Hematopoietic multipotent progenitor cell (in vitro differentiated cells): ENCODE results near the gene FGFR2. TPM values are rescaled to one million over a fixed set of nuclear protein-coding genes. Genes with fewer than 3 reads are reported as not detected.
"Not testable (repeated sequence)": the region's sequence is repeated elsewhere in the genome, so short reads cannot be mapped to it uniquely, and the experiment has no call there.

Experiments used
- DNase-seq, 3 donors: peaks; one replicate each; pipeline ENCODE4 v3.0.0-alpha.2; 2011 to 2015; ENCODE audit warnings: low read depth in 2 of 3, low spot score in 2 of 3
- total RNA-seq: library from RNA; depleted of rRNA; stranded (reverse); fragments of >200 nt; gene quantifications from one replicate; pipeline ENCODE4 v1.2.3, GENCODE V29; 2012

The FGFR2 gene
- total RNA-seq, 1 donor: not detected

DNA sequence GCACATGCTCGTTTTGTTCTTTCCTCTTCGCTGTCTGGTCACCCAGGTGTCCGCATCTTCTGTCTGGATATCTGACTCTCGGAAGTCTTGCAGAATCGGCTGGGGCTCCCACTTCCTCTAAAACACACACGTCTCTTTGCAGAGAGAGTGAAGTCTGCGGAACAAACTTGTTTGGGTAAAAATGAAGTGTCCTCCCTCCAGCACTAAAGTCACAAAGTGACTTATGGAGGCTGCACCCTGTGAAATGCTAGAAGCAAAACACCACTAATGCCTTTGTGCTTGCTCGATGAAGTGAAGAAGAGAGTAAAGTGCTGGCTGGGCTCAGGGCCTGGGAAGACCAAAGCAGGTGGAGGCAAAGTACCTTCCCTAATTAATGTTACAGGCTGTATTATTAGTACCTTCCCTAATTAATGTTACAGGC lies 71.4 kb downstream of the FGFR2 start:
- DNase-seq: peak in 1 of 3 donors; percentile 1

DNA sequence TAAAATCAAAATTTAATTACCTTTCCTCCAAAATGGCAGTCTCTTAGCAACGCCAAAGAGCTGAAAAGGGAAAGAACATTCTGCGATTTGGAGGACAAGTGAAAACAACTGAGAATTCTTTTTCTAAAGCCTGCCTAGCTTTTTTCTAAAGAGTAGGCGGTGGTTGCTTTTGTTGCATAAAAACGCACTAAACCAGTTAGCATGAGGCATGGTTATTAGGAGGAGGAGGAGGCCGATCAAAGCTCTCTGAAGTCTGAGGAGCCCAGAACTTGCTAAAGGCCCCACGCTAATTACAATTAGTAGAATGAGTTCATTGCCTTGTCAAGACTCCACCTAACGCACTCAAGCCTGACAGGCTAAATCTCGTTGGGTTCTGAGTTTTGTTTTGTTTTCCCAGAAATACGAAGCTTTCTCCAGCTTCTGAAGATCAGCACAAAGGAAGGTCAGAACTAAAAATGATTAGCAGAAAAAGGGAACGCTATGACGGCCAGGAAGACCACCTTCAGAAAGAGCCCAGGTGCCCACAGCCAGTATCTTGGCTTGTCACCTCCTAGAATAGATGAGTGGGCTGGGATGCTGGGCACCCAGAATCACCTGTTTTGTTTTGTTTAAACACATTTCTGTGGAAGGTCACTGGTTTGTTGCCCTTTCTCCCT lies 72.0 kb downstream of the FGFR2 start:
- no peak for DNase-seq

DNA sequence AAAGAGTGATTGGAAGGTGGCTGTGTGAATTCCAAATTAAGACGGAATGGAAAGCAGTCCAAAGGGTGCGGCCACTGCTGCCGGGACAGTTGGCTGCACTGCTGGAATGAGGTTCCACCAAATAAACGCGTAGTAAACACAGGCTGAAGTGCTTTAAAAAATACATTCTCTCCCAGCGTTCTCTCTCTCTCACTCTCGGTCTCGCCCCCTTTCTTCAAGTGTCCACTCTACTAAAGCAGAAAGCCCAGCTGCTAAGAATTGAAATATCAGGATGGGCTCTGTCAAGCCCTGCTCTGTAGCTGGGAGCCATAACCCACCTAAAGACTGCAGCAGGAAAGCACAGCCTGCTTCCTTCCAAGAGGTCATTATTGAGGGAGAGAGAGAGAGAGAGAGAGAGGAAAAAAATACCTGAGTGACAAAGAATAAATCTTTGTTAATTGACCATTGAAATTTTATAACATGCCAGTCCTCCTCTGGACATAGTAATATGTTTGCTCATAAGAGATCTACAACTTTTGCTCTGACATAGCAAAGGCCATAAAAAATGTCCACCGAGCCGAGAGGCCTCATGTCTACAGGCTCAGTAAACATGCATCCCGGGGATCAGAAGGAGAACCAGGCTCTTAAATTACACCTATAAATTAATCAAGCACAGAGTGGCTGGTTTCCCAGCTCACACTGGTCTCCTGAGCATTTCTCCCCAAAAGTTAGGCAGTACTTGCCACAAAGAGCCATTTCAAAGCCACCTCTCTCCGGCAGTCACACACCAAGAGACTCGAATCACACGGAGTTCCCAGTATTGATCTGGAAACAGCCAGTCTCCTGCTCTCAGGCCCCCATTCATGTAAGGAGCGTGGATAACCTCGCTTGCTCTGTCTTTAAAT lies 72.8 kb downstream of the FGFR2 start:
- no peak for DNase-seq

DNA sequence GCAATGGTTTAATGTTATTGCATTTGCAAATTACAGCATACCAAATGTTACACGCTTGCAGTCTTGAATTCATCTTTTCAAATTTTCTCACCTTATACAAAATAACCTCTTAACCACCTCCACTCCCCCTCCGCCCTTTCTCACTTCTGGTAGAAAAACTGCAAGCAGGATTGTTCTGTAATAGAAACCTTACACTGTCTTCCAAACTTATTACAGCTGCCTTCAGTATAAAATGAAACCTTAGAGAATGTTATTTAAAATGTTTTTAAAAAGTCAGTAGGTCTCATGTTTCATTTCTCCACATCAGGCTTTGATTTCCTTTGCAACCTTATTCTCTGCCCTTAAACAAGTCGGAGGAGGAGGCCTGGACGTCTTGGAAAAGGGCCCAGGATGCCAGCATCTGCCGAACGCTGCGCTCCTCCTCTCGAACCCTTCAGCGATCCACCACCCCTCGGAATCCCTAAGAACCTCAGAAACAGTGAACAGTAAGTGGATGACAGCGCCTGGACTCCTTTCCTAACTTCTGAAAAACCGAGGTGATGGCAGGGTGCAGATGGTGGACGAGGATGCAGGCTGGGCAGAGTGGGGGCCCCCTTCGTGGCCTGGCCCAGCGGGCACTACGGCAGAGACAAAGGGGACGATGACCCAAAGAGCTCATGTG lies 74.0 kb downstream of the FGFR2 start:
- DNase-seq: no peak

DNA sequence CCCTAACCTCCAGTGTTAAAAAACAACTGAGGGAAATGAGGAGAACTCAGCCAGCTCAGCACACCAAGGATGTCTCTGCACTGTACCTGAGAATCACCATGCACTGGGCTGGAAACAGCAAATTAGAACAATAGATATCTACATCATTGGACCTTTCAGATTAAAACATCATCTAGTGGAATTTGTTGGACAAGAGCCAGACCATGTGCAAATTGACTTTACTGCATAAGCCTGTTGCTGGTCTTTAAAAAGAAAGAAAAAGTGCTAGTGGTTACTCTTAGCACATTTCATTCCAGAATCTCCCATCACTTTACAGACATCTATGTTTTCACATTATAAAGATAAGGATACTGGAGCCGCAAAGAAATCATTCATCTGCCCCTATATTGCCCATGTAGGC lies 75.4 kb downstream of the FGFR2 start:
- DNase-seq: no peak

DNA sequence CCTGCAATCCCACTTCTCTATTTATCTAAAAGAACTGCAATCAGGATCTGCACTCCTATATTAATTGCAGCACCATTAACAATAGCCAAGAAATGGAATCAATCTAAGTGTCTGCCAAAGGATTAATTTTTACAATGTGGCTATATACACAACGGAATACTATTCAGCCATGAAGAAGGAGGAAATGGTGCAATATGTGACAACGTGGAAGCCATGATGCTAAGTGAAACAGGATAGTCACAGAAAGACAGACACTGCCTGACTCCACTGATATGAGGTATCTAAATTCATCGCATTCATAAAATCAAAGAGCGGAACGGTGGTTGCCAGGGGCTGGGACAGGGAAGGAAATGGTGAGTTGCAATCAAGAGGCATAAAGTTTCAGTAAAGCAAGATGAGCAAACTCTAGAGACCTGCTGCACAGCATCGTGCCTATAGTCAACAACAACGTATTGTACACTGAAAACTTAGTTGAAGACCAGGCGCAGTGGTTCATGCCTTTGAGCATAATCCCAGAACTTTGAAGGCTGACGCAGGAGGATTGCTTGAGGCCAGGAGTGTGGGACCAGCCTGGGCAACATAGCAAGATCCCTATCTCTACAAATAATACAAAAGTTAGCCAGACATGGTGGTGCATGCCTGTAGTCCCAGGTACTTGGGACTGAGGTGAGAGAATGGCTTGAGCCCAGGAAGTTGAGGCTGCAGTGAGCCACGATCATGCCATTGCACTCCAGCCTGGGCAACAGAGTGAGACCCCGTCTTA lies 76.3 kb downstream of the FGFR2 start:
- DNase-seq: no peak

DNA sequence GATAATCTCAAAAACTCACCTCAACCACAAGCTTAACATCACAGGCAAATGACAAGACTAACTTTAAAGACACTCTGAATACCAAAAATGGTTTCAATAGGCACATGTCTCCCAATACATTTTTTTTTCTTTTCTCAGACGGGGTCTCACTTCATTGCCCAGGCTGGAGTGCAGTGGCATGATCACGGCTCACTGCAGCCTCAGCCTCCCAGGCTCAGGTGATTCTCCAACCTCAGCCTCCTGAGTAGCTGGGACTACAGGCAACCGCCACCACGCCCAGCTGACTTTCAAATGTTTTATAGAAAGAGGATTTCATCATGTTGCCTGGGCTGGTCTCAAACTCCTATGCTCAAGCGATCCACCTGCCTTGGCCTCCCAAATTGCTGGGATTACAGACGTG lies 77.7 kb downstream of the FGFR2 start:
- not testable (repeated sequence) for DNase-seq

DNA sequence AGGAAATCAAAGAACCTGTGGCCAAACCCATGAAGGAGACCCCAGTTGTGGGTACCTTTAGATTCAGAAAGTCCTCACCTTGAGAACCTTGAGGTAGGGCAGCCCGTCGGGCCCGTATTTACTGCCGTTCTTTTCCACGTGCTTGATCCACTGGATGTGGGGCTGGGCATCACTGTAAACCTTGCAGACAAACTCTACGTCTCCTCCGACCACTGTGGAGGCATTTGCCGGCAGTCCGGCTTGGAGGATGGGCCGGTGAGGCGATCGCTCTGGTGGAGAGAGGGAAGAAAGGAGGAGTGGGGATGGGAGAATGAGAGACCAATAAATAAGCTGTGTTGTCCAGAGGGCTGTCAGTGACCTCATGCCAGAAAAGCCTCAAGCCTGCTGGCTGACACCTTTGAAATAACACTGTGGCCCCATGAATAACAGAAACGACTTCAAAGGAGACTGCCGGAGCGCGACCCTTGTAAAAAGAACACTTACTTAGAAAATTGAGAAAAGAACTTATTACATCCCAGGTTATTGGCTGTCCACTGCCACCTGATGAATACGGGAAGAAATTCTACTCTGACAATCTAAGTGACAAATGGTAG lies 78.2 kb downstream of the FGFR2 start:
- DNase-seq: no peak

DNA sequence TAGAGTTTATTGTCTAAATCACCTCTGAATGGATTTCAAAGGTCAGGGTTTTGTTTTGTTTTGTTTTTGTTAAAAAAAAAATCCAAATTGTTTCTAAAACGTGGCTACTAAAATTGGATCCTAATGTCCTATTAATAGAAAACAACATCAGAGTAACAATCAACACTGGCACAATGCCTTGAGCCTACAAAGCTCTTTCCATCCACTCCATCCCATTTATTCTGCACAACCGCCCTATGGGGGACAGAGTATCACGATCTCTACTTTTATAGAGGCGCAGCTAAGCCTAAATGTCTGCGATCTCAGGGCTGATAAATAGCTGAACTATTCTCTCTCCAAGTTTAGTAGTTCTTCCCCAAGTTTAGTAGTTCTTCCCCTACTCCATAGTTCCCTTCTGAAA lies 78.8 kb downstream of the FGFR2 start:
- DNase-seq: no peak

DNA sequence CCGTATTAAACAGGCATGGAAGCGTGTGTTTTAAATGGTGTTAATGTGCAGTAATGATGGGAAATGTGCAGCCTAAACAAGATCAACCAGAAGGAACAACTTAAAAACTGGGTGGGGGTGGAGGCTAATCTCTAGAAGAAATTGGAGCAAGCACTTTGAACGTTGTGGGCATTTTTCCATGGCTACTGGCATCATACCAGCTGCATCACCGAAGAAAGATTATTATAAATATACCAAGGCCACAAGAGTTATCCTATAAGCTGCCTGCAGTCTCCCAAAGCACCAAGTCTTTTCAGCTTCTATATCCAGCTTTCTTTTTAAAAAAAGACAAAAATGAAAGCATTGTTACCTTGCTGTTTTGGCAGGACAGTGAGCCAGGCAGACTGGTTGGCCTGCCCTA lies 79.9 kb downstream of the FGFR2 start:
- no peak for DNase-seq

DNA sequence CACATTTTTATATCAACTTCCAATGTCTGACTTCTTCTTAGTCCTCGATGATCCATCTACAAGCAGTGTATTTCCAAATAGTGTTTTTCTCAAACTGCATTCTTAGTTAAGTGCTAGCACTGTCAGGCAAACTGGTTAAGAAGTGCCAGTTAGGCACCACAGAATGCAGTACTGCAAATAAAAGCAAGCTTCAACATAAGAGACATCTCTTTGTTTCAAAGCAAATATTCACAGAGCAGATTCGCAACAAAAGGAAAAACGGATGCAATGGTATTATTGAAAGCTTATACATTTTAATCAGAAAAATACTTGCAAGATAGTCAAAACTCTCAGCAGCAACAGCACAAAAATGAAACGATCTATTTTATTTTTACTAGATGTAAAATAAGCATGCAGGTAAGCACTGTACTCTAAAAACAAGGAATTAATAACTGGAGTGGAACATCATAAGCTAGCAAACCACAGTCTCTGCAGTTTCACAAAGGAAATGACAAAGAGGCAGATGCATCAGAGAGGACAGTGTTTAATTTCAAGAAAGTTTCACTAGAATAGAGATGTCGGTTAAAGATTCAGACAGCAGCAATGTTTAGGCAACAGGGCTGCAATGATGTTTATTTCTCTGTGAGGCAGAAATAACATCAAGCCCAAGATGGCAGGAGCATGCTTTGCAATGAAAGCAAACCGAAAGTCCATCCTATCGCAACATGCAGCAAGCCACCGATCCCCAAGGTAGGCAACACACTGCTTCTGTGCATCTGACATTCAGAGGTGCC lies 82.0 kb downstream of the FGFR2 start:
- no peak for DNase-seq

DNA sequence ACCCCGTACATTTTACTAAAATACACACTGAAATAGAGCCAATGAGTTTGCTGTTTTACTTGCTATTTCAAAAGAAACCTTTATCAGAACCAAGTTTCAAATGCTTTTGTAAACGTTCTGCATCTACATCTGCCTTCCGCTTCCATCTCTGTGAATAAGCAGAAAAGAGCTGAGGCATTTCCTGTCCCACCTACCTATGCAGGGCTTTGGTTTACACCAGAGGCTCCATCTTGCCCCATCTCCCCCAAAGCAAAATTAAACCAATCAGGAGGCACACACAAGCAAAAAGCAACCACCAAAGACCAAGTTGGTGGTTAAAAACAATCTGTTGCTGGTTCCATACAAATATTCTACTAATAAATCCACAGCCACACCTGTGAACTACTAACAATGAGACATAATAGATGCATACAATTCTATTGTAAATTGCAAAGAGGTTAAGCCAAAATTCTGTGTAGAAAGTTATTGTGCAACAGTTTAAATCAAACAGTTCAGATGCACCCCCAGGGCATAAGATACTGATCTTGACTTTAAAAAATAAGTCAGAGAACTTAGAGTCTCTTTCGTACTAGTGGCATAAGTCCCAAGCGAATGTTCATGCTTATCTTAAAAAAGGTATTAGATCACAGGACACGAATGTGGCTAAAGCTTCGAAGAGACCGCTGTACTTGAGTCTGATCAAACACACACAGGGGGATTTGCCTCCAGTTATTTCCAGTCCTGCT lies 83.9 kb downstream of the FGFR2 start:
- DNase-seq: no peak

DNA sequence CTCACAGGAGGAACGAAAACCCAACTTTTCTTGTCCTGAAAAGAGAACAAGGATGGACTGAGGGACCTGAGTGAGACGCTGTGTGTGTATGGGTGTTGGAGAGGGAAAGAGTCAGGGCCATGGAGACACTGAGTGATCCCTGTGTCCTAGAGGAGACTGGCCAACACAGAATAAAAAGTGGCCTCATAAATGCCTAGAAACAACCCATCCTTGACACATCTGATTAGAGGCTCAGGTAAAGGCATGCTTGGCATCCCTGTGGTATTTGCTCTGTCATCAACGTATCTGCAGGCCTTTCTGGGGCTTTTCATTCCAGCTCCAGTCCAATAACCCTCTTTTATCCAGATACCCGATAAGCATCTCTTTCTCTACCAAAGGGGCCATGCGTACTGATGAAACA lies 86.3 kb downstream of the FGFR2 start:
- no peak for DNase-seq

DNA sequence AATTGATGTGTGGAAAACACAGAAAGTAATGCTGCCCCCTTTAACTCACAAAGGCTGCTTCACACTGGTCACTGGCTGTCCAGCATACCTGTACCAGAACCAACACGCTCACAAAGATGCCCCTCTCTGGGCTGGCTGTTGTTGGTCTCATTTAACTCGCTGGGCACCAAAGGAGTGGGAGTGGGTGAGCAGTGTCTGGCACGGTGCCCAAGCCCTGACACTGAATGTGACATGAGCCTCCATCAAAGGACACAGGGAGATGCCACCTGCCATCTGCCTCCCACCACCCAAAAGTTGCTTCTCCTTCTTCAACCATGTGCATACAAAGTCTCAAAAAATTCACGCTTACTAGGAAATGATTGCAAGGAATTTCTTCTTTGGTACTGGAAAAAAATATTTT lies 86.8 kb downstream of the FGFR2 start:
- DNase-seq: no peak

DNA sequence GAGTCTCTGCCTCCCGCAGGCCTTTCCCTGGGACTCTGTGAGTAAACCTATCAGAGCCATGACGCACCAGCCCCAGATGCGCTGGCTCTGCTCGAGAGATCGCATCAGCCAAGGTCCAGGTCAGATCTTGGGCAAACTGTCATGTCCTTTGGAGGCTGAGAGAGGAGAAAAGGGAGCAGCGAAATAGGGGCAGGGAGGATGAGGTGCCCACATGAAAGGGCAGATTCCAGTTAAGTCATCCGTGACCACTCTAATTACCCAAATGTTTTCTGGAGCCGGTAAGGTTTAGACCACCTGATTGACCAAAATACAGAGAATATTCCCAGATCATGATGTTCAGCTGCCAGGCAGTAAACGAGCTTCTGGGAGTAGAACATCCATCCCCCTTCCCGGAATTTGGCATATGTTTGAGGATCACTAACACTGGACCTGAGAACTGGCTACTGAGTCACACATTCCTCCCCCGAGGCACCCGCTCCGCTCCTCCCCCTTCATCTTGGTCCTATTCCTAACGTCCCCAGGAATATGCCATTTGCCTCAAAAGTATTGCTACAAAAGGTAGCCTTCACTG lies 88.0 kb downstream of the FGFR2 start:
- DNase-seq: no peak

DNA sequence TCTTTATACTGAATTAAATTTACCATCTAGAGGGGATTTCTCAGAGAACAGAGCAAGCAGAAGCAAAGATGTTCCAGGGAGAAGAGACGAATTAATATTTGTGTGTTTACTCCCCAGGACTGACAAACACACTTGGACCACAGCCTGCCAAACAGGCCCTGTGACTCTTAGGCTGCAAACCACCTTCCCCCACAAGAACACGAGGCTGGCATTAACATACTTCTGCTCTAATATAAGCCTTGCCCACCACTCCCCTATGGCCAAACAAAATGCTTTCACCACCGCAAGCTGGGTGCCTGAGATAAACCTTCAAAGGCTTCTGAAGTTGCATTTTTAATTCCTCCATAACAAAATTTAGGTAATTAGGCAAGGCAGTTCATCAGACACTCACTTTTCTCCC lies 88.4 kb downstream of the FGFR2 start:
- no peak for DNase-seq

DNA sequence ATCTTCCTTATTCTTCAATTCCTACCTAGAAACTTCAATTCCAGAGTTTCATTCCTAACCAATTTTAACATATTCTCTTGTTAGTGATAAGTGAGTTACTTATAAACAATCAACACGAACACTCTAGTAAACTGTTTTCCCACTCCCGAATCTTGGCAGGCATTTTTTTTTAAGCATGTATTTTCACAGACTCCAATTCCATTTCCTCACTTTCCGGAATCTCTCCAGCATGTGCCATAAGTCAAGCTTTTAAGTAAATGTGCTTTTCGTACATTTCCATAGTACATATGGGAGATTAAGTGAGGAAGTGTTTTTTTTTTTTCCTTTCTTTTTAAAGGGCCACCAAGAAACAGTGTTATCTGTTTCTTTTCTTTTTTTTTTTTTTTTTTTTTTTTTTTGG lies 89.1 kb downstream of the FGFR2 start:
- DNase-seq: no peak

DNA sequence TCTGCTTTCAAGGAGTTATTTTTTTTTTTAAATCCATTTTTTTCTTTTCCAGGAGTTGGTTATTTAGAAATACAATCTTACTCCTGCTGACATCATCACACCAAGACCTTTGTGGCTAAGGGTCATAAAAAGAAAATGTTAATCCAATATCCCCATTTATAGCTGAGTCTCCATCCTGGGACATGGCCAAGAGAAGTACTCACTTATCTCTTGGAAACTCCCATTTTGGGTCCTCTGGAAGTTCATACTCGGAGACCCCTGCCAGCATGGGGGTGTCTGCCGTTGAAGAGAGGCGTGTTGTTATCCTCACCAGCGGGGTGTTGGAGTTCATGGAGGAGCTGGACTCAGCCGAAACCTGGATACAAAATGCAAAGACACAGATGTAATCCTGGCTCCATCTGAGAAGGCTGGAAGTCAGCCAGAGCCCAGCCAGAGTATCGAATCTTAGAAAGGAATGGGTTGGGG lies 94.6 kb downstream of the FGFR2 start:
- DNase-seq: no peak

DNA sequence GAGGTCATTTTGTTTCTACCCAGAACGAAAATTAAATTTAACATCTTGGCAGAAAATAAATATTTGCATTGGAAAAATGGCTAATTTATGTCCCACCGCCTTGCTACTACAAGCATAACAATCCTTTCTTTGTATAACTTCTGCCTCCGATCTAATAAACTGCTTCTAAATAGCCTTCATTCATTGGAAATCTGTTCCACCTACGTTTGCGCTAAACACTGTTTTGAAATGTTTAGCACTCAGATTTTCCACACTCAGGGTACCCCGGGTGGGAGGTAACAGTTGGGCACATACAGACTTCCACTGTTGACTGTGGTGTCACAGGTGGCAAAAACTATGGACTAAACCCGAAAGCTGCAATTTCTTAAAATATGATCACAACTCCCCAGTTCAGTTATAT lies 96.4 kb downstream of the FGFR2 start:
- no peak for DNase-seq
